IMR-90 (cell line): ENCODE data around the gene AKAP6. TPM values are rescaled to one million over a fixed set of nuclear protein-coding genes. Genes with fewer than 3 reads are reported as not detected.

Experiments
- ATAC-seq: fragments of 200-7000 bp; cut with Tn5 transposase; 2 replicates; pipeline ENCODE4 v1.9.1; 2020; ENCODE audit warnings: low read depth, mild to moderate bottlenecking, moderate library complexity
- BruUV-seq: library from RNA; stranded (reverse); fragments of 400-500 nt; replicated peaks from 2 replicates; lab custom pipeline; 2021; lab: Mats Ljungman, UMichigan
- CTCF ChIA-PET: fragments of 300-600 bp; formaldehyde crosslinking; extraction: SDS; loops from one replicate; lab custom pipeline; 2021; ENCODE audit warnings: antibody characterized with exemption; lab: Yijun Ruan, JAX
- POLR2A ChIA-PET: fragments of 300-600 bp; sonication (Branson Sonifier 250); formaldehyde crosslinking; loops from one replicate; lab custom pipeline; 2022; ENCODE audit warnings: antibody characterized with exemption; ENCODE audit not compliant: unreplicated experiment; lab: Charles Lee
- DNase-seq: peaks from one replicate; pipeline ENCODE4 v3.0.0; 2013
- H2AFZ ChIP-seq: replicated peaks from 2 replicates; pipeline ENCODE3; 2013; ENCODE audit warnings: low read length, mild to moderate bottlenecking; ENCODE audit not compliant: poor library complexity
- H2AK5ac ChIP-seq: 2 replicates; pipeline ENCODE4 v1.6.1; 2013; ENCODE audit warnings: low read depth, low read length, inconsistent platforms
- H2AK9ac ChIP-seq: replicated peaks from 2 replicates; pipeline ENCODE3; 2013; ENCODE audit warnings: mild to moderate bottlenecking, low read depth, low read length, moderate library complexity; ENCODE audit not compliant: poor library complexity
- H2BK120ac ChIP-seq: 2 replicates; pipeline ENCODE4 v1.6.1; 2013; ENCODE audit warnings: low read depth, low read length, inconsistent platforms
- H2BK15ac ChIP-seq: 3 replicates; pipeline ENCODE4 v1.6.1; 2013; ENCODE audit warnings: low read depth, low read length, inconsistent platforms
- H2BK20ac ChIP-seq: 2 replicates; pipeline ENCODE4 v1.6.1; 2013; ENCODE audit warnings: low read depth, mild to moderate bottlenecking, inconsistent platforms, low read length, moderate library complexity
- H2BK5ac ChIP-seq: 2 replicates; pipeline ENCODE4 v1.6.1; 2013; ENCODE audit warnings: mild to moderate bottlenecking, low read depth, low read length, inconsistent platforms; ENCODE audit not compliant: poor library complexity, severe bottlenecking
- H3K14ac ChIP-seq: replicated peaks from 2 replicates; pipeline ENCODE4 v1.6.1; 2013; ENCODE audit warnings: low read depth, low read length, inconsistent platforms
- H3K18ac ChIP-seq: 2 replicates; pipeline ENCODE4 v1.6.1; 2013; ENCODE audit warnings: low read depth, low read length, control low read depth
- H3K23ac ChIP-seq: 2 replicates; pipeline ENCODE4 v1.6.1; 2013; ENCODE audit warnings: low read depth, low read length, inconsistent platforms
- H3K27ac ChIP-seq: 2 replicates; pipeline ENCODE4 v1.5.1; 2013; ENCODE audit warnings: mild to moderate bottlenecking, control low read depth, low read length; ENCODE audit not compliant: insufficient read depth
- H3K27me3 ChIP-seq: 2 replicates; pipeline ENCODE4 v1.6.1; 2013; ENCODE audit warnings: low read length; ENCODE audit not compliant: control insufficient read depth, insufficient read depth
- H3K36me3 ChIP-seq: 2 replicates; pipeline ENCODE4 v1.6.1; 2013; ENCODE audit warnings: low read length, mixed read lengths; ENCODE audit not compliant: control insufficient read depth, insufficient read depth
- H3K4ac ChIP-seq: 2 replicates; pipeline ENCODE4 v1.6.1; 2013; ENCODE audit warnings: low read depth, low read length, inconsistent platforms
- H3K4me1 ChIP-seq: 2 replicates; pipeline ENCODE4 v1.6.1; 2013; ENCODE audit warnings: low read length, mixed read lengths; ENCODE audit not compliant: control insufficient read depth, insufficient read depth
- H3K4me2 ChIP-seq: 2 replicates; pipeline ENCODE4 v1.6.1; 2013; ENCODE audit warnings: low read depth, mild to moderate bottlenecking, control low read depth, low read length, moderate library complexity
- H3K4me3 ChIP-seq: 2 replicates; pipeline ENCODE4 v1.5.1; 2013; ENCODE audit warnings: low read depth, mild to moderate bottlenecking, control low read depth, low read length, moderate library complexity; ENCODE audit not compliant: insufficient read depth
- H3K56ac ChIP-seq: 2 replicates; pipeline ENCODE4 v1.6.1; 2013; ENCODE audit warnings: low read length, inconsistent platforms; ENCODE audit not compliant: insufficient read depth; ENCODE audit errors: extremely low read depth
- H3K79me1 ChIP-seq, 2 experiments: 2 replicates each; pipeline ENCODE4 v1.6.1; 2013; ENCODE audit warnings: low read length in 2 of 2, inconsistent platforms in 1 of 2, low read depth in 1 of 2
- H3K9ac ChIP-seq: 2 replicates; pipeline ENCODE4 v1.6.1; 2013; ENCODE audit warnings: low read depth, low read length, control low read depth
- H3K9me1 ChIP-seq: 2 replicates; pipeline ENCODE4 v1.6.1; 2013; ENCODE audit warnings: low read length, inconsistent platforms; ENCODE audit not compliant: insufficient read depth
- H3K9me3 ChIP-seq: 2 replicates; pipeline ENCODE4 v1.6.1; 2013; ENCODE audit warnings: low read length; ENCODE audit not compliant: control insufficient read depth, insufficient read depth
- H4K20me1 ChIP-seq: 2 replicates; pipeline ENCODE4 v1.6.1; 2013; ENCODE audit warnings: low read length, inconsistent platforms; ENCODE audit not compliant: insufficient read depth
- H4K5ac ChIP-seq: 2 replicates; pipeline ENCODE4 v1.6.1; 2013; ENCODE audit warnings: mild to moderate bottlenecking, low read depth, low read length, control low read depth
- H4K8ac ChIP-seq, 2 experiments: 2 replicates each; pipeline ENCODE4 v1.6.1; 2013; ENCODE audit warnings: low read depth in 2 of 2, low read length in 2 of 2, control low read depth in 1 of 2, inconsistent platforms in 1 of 2
- H4K91ac ChIP-seq: 2 replicates; pipeline ENCODE4 v1.6.1; 2013; ENCODE audit warnings: low read depth, low read length, inconsistent platforms; ENCODE audit not compliant: insufficient read depth
- BHLHE40 ChIP-seq: fragments of 150-350 bp; IDR thresholded peaks from 2 replicates; pipeline ENCODE4 v1.6.1; 2016; ENCODE audit warnings: mild to moderate bottlenecking, low read depth, low read length
- CEBPB ChIP-seq: IDR thresholded peaks from 2 replicates; pipeline ENCODE4 v1.6.1; 2012; ENCODE audit warnings: low read depth, low read length, improper control_type of control experiment
- CHD1 ChIP-seq: IDR thresholded peaks from 2 replicates; pipeline ENCODE4 v1.6.1; 2012; ENCODE audit warnings: low read depth, low read length, improper control_type of control experiment
- FOS ChIP-seq: fragments of 150-350 bp; IDR thresholded peaks from 2 replicates; pipeline ENCODE4 v1.6.1; 2016; ENCODE audit warnings: low read depth, low read length
- MAZ ChIP-seq: IDR thresholded peaks from 2 replicates; pipeline ENCODE4 v1.6.1; 2012; ENCODE audit warnings: low read depth, mild to moderate bottlenecking, low read length, improper control_type of control experiment, moderate library complexity, borderline replicate concordance
- MXI1 ChIP-seq: IDR thresholded peaks from 2 replicates; pipeline ENCODE4 v1.6.1; 2012; ENCODE audit warnings: low read depth, mild to moderate bottlenecking, low read length, moderate library complexity, borderline replicate concordance
- POLR2A ChIP-seq: IDR thresholded peaks from 2 replicates; pipeline ENCODE4 v1.6.1; 2012; ENCODE audit warnings: mild to moderate bottlenecking, low read depth, low read length
- RCOR1 ChIP-seq: IDR thresholded peaks from 2 replicates; pipeline ENCODE4 v1.6.1; 2012; ENCODE audit warnings: mild to moderate bottlenecking, low read length, improper control_type of control experiment; ENCODE audit not compliant: insufficient replicate concordance
- RFX5 ChIP-seq: IDR thresholded peaks from 2 replicates; pipeline ENCODE4 v1.8.0; 2012; ENCODE audit warnings: low read depth, mild to moderate bottlenecking, low read length, moderate library complexity
- SMC3 ChIP-seq: fragments of 150-350 bp; IDR thresholded peaks from 2 replicates; pipeline ENCODE4 v1.6.1; 2016; ENCODE audit warnings: low read depth, mild to moderate bottlenecking, antibody characterized with exemption, low read length, moderate library complexity
- USF2 ChIP-seq: fragments of 150-350 bp; IDR thresholded peaks from 2 replicates; pipeline ENCODE4 v1.6.1; 2017; ENCODE audit warnings: mild to moderate bottlenecking, antibody characterized with exemption, low read length, low read depth
- WGBS, 2 experiments: methylation state at CpG; one replicate each; pipeline versions ENCODE4 v1.1.5 to v1.1.7; 2013; ENCODE audit warnings: missing lambda C conversion rate in 2 of 2; ENCODE audit not compliant: insufficient read length in 1 of 2; ENCODE audit errors: extremely low coverage in 2 of 2; 5-methylcytosine and 5-hydroxymethylcytosine counted together
- dilution Hi-C: fragments of 300-500 bp; cut with HindIII; formaldehyde crosslinking; loops from one replicate; pipeline ENCODE4 v1.14.3; 2018; ENCODE audit warnings: low sequenced_read_pairs; ENCODE audit not compliant: unreplicated experiment
- in situ Hi-C: fragments of 300-500 bp; cut with MboI; formaldehyde crosslinking; loops from 3 replicates; pipeline ENCODE4 v1.14.3; 2019; ENCODE audit warnings: low sequenced_read_pairs, inconsistent platforms, mixed read lengths
- intact Hi-C: fragments of 100-400 bp; cut with micrococcal nuclease; formaldehyde crosslinking; loops from 2 replicates; pipeline ENCODE4 v1.10.0; 2022
- polyA plus RNA-seq, 3 experiments: library from polyadenylated mRNA; depleted of rRNA; stranded (reverse); fragments of >200 nt; gene quantifications; 2 replicates each; pipeline ENCODE4 v1.2.3, GENCODE V29; 2012; ENCODE audit warnings: low replicate concordance in 1 of 3
- total RNA-seq: library from RNA; depleted of rRNA; stranded (reverse); fragments of >200 nt; gene quantifications from 2 replicates; pipeline ENCODE4 v1.2.3, GENCODE V29; 2012

The AKAP6 gene
- total and polyA plus RNA-seq, 2 of the 4 experiments (the other 2 are of a cell fraction), result 0.22 to 1.6 TPM

GRCh38 chr14:32682214-32682613 lies 353.1 kb downstream of the AKAP6 start:
- H2AK9ac ChIP-seq, result no peak overlapping the region
- no peak overlapping the region for H2AK5ac ChIP-seq
- H2BK20ac ChIP-seq, result no peak overlapping the region
- H4K5ac ChIP-seq, result no peak overlapping the region
- no peak overlapping the region for H2BK120ac ChIP-seq
- no CpG with 5 or more reads among the region's 3 CpGs for WGBS, 2 experiments
- H4K20me1 ChIP-seq, result no peaks in the 10 kb centered on the region
- no peak overlapping the region for H2AFZ ChIP-seq
- H4K91ac ChIP-seq, result no peak overlapping the region
- no peak overlapping the region for H3K9ac ChIP-seq
- H3K18ac ChIP-seq, result no peak overlapping the region
- ATAC-seq (no peak), DNase-seq (no peak)
- TF ChIP-seq RFX5 (no peak), MXI1 (no peak), POLR2A (no peak), RCOR1 (no peak), SMC3 (no peak), BHLHE40 (no peak), MAZ (no peak), USF2 (no peak), CHD1 (no peak), CEBPB (no peak), FOS (no peak)
- H3K56ac ChIP-seq, result no peak overlapping the region
- ChIA-PET CTCF (no interaction called here), POLR2A (no interaction called here)
- H2BK5ac ChIP-seq, result no peak overlapping the region
- H3K14ac ChIP-seq, result no peak overlapping the region
- BruUV-seq, result no TSS peak
- H3K9me3 ChIP-seq, result no peaks in the 10 kb centered on the region
- H3K4ac ChIP-seq, result no peak overlapping the region
- H4K8ac ChIP-seq, result no peak overlapping the region
- H3K27me3 ChIP-seq, result peaks cover 2% of the 10 kb centered on the region; the same call in 1 of the 2 replicates
- H3K4me3 ChIP-seq, result no peak overlapping the region
- H3K4me1 ChIP-seq, result no peaks in the 10 kb centered on the region
- H3K36me3 ChIP-seq, result no peaks in the 10 kb centered on the region
- no peak overlapping the region for H2BK15ac ChIP-seq
- intact Hi-C loops (no loop called here), dilution Hi-C loops (no loop called here), in situ Hi-C loops (no loop called here)
- no peaks in the 10 kb centered on the region for H3K79me1 ChIP-seq
- no peak overlapping the region for H3K23ac ChIP-seq
- H3K4me2 ChIP-seq, result no peak overlapping the region
- no peak overlapping the region for H3K27ac ChIP-seq
- H3K9me1 ChIP-seq, result no peaks in the 10 kb centered on the region
